ENCODE results near the gene SOHLH1. TPM values are rescaled to one million over a fixed set of nuclear protein-coding genes. Genes with fewer than 3 reads are reported as not detected.

Gene SOHLH1
- total RNA-seq, 1 experiment from 2014 or later: not detected

DNA sequence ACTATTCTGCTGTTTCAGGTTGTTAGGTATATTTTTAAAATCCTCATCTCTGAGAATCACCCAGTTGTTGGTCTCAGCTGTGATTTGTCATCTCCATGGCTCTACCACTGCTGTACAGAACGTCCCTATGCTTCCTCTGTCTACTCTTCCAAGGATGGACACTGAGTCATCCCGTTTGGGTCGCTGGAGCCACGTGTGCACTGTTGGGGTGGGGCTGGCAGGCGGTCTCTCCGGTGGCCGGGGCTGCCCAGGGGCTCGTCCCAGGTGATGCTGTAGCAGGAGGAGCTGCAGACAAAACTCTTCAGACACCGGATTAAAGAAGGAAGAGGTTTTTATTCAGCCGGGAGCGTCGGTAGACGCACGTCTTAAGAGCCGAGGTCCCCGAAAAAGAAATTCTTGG, 19.2 kb downstream of the SOHLH1 start:
- ATAC-seq (no peak), DNase-seq (ENCODE audit: low read depth, low spot score) (no peak)
- H3K9ac ChIP-seq (ENCODE audit: low read length): no peak overlapping the region
- no peaks in the 10 kb centered on the region for H3K79me2 ChIP-seq (ENCODE audit: insufficient read depth, low read length)
- no TSS peak for BruUV-seq (replicated peaks)
- no peaks in the 10 kb centered on the region for H3K9me3 ChIP-seq (ENCODE audit: control insufficient read depth in 1 of 2, insufficient read depth in 1 of 2, low read depth in 1 of 2, low read length in 2 of 2)
- no peaks in the 10 kb centered on the region for H3K9me2 ChIP-seq (ENCODE audit: insufficient read depth)
- POLR2A ChIA-PET: no interaction called here
- no peaks in the 10 kb centered on the region for H3K27me3 ChIP-seq (ENCODE audit: insufficient read depth, low read length)
- no peak overlapping the region for H2AFZ ChIP-seq (ENCODE audit: low read depth, low read length, poor library complexity, severe bottlenecking)
- TF ChIP-seq ZBTB33 (IDR thresholded peaks at IDR 0.05; ENCODE audit: extremely low read depth, insufficient replicate concordance, low read length) (no peak), YY1 (IDR thresholded peaks at IDR 0.05; ENCODE audit: extremely low read depth, insufficient replicate concordance, low read depth, low read length) (no peak), EZH2phosphoT487 (IDR thresholded peaks at IDR 0.05; ENCODE audit: borderline replicate concordance) (no peak), POLR2A (IDR thresholded peaks at IDR 0.05; ENCODE audit: borderline replicate concordance, extremely low read depth, insufficient read depth, insufficient read length) (no peak), ZFX (IDR thresholded peaks at IDR 0.05) (no peak), SIN3A (IDR thresholded peaks at IDR 0.05; ENCODE audit: low read depth) (no peak), CBX3 (IDR thresholded peaks at IDR 0.05; ENCODE audit: low read depth) (no peak), EZH2 (IDR thresholded peaks at IDR 0.05) (no peak), SP1 (IDR thresholded peaks at IDR 0.05; ENCODE audit: low read depth) (no peak), EGR1 (IDR thresholded peaks at IDR 0.05; ENCODE audit: low read depth) (no peak), JUND (IDR thresholded peaks at IDR 0.05) (no peak)
- TF ChIP-seq, protein P1, sequence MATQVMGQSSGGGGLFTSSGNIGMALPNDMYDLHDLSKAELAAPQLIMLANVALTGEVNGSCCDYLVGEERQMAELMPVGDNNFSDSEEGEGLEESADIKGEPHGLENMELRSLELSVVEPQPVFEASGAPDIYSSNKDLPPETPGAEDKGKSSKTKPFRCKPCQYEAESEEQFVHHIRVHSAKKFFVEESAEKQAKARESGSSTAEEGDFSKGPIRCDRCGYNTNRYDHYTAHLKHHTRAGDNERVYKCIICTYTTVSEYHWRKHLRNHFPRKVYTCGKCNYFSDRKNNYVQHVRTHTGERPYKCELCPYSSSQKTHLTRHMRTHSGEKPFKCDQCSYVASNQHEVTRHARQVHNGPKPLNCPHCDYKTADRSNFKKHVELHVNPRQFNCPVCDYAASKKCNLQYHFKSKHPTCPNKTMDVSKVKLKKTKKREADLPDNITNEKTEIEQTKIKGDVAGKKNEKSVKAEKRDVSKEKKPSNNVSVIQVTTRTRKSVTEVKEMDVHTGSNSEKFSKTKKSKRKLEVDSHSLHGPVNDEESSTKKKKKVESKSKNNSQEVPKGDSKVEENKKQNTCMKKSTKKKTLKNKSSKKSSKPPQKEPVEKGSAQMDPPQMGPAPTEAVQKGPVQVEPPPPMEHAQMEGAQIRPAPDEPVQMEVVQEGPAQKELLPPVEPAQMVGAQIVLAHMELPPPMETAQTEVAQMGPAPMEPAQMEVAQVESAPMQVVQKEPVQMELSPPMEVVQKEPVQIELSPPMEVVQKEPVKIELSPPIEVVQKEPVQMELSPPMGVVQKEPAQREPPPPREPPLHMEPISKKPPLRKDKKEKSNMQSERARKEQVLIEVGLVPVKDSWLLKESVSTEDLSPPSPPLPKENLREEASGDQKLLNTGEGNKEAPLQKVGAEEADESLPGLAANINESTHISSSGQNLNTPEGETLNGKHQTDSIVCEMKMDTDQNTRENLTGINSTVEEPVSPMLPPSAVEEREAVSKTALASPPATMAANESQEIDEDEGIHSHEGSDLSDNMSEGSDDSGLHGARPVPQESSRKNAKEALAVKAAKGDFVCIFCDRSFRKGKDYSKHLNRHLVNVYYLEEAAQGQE (IDR thresholded peaks at IDR 0.05; ENCODE audit: low read depth): no peak
- intact Hi-C loops (cut with micrococcal nuclease): no loop called here
- no peaks in the 10 kb centered on the region for H4K20me1 ChIP-seq (ENCODE audit: insufficient read depth)
- H3K4me1 ChIP-seq (ENCODE audit: control insufficient read depth in 1 of 2, insufficient read depth in 2 of 2, low read length in 2 of 2): no peaks in the 10 kb centered on the region
- no peak overlapping the region for H3K27ac ChIP-seq (ENCODE audit: low read depth, low read length)
- CTCF ChIA-PET: no interaction called here
- no peaks in the 10 kb centered on the region for H3K36me3 ChIP-seq (ENCODE audit: control insufficient read depth in 1 of 2, insufficient read depth in 2 of 2, low read length in 2 of 2)
- no peak overlapping the region for H3K4me2 ChIP-seq (ENCODE audit: low read length)
- RAD21 ChIA-PET (ENCODE audit: low non-redundant PET in 1 of 2, low total read pairs in 2 of 2, uncharacterized antibody in 2 of 2, unreplicated experiment in 2 of 2): no interaction called here
- H3K4me3 ChIP-seq (replicated peaks in 1 of 2; ENCODE audit: low read depth in 1 of 2, low read length in 2 of 2): no peak overlapping the region

Data from HCT116 (cell line).